CD4-positive, alpha-beta T cell treated with Interleukin-15 for 1 hour (primary cell): ENCODE results near the gene C16orf86.

Experiments
- DNase-seq: peaks from one replicate; pipeline ENCODE4 v3.0.0-alpha.2; 2020

The C16orf86 gene, protein sequence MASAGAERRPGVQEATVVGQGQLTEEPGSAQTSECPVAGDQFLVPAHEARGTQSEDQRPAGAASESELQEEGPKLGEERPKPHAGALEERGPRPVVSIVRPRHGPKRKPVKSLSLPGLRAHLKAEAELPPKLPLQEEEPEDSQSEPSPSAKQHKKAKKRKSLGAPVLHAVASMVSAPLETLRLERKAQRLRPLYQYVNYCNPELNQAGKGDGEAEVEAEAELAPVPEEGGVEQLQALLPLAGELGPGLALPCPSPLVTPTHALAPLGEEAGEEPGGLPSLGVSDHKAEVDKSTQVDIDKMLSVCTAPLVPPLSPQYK

GRCh38 chr16:67666559-67667452 is at the start of gene C16orf86, which contains the start of gene ENKD1:
TSS of gene C16orf86 (plus strand) at chr16:67666814. CDS start at chr16:67666971, 157 bp downstream.
TSS of gene ENKD1 (minus strand) at chr16:67666750. CDS start at chr16:67666442, 308 bp downstream.
- peak; percentile 89 for DNase-seq

- DNase-seq, result no peak
These were observed 38.4 kb upstream of the C16orf86 start for GRCh38 chr16:67628216-67628615.

- DNase-seq, result no peak
These were observed 34.0 kb upstream of the C16orf86 start for GRCh38 chr16:67632415-67633172.

GRCh38 chr16:67636713-67637112 is 29.9 kb upstream of the C16orf86 start:
- no peak for DNase-seq

- no peak for DNase-seq
These were observed 29.0 kb upstream of the C16orf86 start for GRCh38 chr16:67637625-67638024.

DNA sequence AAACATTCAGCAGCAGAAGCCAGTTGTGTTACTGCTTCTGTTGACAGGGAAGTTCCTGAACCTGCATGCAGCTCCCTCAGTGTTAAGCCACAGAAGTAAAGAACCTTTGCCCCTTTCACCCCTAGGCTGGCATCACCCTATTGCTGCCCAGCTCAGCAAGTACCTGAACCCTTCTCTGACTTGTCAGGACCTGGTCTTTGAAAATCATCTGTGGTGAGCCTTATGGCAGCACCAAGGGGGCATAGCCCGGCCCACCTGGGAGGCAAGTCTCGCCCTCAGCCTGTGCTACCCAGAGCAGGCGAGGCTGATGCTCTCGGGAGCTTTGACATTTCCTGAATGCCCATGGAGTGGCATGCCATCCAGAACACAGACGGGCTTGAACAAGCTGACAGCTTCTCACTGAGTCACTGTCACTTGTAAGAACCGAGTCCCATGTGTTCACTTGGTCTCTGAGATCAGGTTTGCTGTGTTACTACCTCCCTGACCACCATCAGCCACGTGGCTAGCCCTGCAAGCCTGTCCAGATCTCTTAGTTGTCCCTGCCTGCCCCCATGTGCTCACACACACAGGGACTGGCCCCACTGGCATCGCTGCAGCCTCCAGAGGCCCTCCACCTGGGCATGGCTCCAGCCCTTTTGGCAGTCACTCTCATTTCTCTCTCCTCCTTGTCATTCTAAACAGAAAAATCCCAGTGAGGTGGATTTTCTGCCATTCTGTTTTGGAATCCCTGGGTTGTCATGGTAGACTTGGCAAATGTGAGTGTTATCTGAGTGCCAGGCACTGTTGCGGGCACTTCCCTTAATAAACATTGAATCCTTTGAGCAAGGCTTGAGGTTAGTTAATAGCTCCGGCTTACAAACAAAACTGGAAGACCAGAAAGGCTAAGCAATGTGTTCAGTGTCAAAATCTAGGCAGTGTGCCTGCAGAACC is 24.6 kb upstream of the C16orf86 start:
- no peak for DNase-seq

DNA sequence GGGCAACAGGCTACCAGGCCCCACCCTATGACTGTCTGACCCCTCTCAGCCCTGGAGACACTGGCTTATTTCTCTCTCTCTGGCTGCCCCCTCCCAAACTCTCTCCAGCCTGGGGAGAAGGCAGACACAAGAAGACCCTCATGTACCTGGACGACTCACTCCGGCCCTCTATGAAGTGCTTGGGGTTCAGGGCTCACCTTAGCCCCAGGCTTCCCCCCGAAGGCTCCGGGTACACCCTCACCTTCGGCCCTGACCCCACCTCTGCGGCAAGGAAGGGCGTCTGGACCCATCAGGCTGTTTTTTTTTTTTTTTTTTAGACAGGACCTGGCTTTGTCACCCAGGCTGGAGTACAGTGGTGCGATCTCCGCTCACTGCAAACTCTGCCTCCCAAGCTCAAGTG is 22.6 kb upstream of the C16orf86 start:
- DNase-seq, result no peak

- no peak for DNase-seq
These were observed 21.1 kb upstream of the C16orf86 start for GRCh38 chr16:67645397-67646121.

- no peak for DNase-seq
These were observed 19.4 kb upstream of the C16orf86 start for GRCh38 chr16:67647111-67647651.

DNA sequence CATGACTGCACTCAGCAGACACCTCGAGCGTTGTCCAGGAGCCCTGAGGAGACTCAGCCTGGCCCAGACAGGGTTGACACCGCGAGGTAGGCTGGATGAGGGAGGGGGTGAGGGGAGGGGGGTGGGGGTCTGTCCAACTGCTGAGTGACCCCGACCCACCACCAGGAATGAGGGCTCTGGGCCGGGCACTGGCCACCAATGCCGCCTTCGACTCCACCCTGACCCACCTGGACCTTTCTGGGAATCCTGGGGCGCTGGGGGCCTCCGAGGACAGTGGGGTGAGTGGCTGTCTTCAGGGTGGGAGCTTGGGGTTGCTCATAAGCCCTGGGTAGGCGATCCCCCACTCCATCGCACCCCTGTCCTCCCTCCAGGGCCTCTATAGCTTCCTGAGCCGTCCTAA is 18.9 kb upstream of the C16orf86 start:
- DNase-seq, result no peak

GRCh38 chr16:67648088-67648763 is 18.4 kb upstream of the C16orf86 start:
- DNase-seq, result no peak

DNA sequence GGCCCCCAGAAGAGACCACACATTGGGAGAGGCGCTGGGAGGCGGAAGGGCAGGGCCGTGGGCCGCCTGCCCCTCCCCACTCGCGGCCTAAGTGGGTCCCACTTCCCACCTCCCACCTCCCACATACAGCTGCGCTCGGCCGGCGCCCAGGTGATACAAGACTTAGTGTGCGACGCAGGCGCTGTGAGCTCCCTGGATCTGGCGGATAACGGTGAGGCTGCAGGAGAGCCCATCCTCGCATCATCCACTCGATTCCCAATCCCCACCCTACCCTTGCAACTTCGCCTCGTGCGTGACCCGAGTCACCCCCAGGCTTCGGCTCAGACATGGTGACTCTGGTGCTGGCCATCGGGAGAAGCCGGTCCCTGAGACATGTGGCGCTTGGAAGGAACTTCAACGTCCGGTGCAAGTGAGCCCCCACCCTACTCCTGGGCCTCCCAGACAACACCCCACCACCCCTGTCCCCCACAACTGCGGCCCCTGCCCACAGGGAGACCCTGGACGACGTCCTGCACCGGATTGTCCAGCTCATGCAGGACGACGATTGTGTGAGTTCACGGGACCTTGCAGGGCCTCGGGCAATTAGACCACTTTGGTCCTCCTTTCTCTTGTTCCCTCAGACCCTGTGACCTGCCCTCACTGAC is 17.7 kb upstream of the C16orf86 start:
- no peak for DNase-seq

DNA sequence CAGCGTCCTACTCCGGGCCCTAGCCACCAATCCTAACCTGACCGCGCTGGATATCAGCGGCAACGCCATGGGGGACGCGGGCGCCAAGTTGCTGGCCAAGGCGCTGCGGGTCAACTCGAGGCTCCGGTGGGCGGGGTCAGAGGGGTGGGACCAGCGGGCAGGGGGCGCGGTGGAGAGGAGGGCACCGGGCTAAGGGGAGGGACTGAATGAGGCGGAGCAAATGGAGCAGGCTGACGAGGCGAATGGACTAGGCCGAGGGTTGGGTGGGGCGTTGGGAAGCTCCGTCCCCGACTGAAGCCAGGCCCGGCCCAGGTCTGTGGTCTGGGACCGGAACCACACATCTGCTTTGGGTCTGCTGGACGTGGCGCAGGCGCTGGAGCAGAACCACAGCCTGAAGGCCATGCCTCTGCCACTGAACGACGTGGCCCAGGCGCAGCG is 17.1 kb upstream of the C16orf86 start:
- DNase-seq, result no peak

GRCh38 chr16:67650023-67650422 is 16.6 kb upstream of the C16orf86 start:
- DNase-seq, result no peak

GRCh38 chr16:67651039-67651438 is 15.6 kb upstream of the C16orf86 start:
- DNase-seq, result no peak

- DNase-seq, result no peak
These were observed 14.8 kb upstream of the C16orf86 start for GRCh38 chr16:67651847-67652246.

DNA sequence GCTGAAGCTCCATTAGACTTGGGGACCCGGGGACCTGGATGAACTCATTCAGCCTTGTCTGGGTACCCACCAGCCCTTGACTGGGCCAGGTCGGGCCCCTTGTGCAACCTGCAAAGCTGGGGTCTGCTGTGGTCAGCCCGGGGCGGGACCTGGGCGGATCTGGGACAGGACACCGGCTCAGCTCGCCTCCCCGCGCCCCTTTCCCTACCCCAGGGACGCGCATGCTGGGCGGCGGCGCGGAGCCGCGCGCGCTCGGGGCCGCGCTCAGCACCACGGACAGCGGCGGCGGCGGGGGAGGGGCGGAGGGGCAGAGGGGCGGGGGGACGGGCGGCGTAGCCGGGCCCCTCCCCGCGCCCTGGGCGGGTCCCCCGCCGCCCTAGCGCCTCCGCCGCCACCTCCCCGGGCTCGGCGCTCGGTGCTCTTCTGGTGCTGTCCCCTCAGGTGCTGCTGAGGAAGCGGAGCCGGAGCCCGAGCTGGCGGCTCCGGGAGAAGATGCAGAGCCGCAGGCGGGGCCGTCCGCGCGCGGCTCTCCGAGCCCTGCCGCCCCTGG is 14.0 kb upstream of the C16orf86 start:
- no peak for DNase-seq

GRCh38 chr16:67653128-67653788 is 13.4 kb upstream of the C16orf86 start:
- no peak for DNase-seq
